DMS114 treated with DMSO at 0.1 percent for 48 hours (cell line): ENCODE measurements around the gene NTSR1.

Experiments
- DNase-seq: peaks from one replicate; lab custom pipeline; 2025; ENCODE audit not compliant: unreplicated experiment; lab: John Stamatoyannopoulos, UW

The NTSR1 gene

GRCh38 chr20:62768234-62768546, 59.6 kb downstream of the NTSR1 start:
- DNase-seq: no peak

DNA sequence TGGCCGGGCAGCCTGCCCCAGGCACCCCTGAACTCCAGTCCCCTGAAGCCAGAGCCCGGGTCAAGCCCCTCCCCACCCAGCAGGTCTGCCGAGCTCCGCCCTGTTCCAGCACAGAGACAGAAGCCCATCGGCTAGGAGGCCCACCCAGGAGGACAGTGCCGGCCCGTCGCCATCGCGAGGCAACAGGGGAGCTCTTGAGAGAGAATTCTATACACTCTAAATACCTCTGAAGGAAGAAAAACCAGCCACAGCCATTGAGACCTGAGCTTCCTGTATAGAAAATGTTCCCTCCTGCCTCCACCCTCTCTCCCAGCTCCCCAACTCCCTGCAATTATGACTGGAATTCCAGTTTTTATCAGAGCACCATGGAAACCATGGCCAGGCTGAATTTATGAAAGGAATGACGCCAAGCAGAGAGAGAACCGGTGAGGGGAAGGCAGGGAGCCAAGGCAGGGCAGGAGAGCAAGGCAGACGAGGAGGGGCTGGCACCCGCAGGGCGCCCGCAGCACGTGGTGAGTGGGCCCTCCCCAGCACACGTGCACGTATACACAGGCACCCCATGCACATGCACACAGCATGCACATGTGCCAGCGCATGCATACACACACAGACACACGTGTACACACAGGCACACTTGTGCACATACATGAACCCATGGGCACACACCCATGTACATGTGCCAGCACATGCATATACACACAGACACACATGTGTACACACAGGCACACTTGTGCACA, 60.1 kb downstream of the NTSR1 start:
- no peak for DNase-seq

DNA sequence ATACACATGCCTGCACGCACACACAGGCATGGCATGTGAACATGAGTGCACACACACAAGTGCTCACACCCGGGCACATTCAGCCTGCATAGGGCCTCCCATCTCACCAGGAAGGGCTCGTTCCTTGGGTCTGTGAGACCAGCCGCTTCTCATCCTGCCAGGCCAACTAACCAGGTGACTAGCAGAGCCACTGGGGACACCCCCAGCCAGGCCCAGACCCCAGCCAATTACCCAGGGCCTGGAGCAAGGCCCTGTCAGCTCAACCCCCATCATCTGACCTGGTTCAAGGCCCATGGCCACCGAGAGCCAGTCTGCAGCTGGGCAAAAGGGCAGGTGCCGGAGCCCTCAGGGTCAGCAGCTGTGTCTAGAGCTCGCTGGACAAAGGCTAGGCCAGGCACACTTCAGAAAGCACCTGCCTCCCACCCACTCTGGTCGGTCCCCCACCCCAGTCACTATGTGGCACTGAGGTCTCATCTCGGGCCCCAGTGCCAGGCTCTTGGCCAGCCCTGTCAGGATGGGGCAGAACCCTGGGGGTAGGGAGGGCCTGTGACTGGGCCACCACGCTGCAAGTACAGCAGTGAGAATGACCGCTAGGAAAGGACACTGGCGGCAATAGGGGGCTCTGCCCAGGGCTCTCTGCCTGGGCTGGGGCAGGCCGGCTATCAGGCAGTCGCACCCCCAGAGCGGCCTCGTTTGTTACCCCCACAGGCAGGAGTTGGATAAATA, 60.9 kb downstream of the NTSR1 start:
- no peak for DNase-seq

- DNase-seq: no peak
These were observed 61.7 kb downstream of the NTSR1 start for GRCh38 chr20:62770111-62770910.

DNA sequence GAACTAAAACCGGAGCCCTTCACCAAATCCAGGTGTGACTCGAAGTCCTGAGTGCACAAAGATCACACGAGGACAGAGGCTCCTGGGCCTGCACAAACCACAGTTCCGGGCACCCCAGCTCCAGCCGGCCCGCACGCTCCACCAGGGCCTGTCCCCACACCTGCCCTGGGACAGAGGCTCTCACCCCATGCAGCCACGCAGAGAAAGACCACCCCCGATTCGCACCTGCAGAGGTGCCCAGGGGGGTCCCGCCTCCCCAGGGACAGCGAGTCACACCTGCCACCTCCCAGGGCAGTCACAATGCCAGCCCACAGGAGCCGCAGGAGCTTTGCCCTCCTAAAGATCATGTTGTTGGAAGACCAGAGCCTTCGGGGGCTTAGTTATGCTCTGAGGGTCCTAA, 62.3 kb downstream of the NTSR1 start:
- DNase-seq: no peak

DNA sequence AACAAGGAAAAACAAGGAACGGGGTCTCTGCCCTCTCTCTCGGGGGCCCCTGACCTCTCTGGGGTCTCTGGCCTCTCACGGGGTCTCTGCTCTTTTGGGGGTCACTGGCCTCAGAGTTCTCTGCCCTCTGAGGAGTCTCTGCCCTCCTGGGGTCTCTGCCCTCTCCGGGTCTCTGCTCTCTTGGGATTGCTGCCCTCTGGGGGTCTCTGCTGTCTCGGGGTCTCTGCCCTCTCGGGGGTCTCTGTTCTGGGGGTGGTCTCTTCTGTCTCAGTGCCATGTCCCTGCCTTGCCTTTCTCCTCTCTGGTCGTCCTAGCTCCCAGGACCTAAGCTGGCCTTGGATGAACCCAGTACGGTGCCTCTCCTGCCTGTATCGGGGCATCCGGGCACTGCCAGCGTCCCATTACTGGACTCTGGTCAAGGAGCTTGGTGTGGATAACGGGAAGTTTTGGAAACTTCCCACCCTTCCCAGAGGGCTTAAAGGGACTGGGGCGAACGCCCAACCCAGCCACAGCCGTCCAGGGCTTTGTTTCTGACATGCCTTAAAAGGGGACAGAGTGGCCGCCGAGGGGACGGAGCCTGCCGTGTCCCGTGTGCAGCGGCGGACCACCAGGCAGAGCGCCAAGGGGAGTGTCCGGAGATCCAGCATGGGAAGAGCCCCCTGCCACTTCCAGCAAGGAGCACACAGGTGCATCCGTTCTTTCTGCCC, 62.9 kb downstream of the NTSR1 start:
- no peak for DNase-seq

- no peak for DNase-seq
These were observed 63.5 kb downstream of the NTSR1 start for GRCh38 chr20:62772103-62772611.

GRCh38 chr20:62772619-62772989, 64.0 kb downstream of the NTSR1 start:
- DNase-seq: no peak

GRCh38 chr20:62772990-62773844, 64.6 kb downstream of the NTSR1 start:
- no peak for DNase-seq

DNA sequence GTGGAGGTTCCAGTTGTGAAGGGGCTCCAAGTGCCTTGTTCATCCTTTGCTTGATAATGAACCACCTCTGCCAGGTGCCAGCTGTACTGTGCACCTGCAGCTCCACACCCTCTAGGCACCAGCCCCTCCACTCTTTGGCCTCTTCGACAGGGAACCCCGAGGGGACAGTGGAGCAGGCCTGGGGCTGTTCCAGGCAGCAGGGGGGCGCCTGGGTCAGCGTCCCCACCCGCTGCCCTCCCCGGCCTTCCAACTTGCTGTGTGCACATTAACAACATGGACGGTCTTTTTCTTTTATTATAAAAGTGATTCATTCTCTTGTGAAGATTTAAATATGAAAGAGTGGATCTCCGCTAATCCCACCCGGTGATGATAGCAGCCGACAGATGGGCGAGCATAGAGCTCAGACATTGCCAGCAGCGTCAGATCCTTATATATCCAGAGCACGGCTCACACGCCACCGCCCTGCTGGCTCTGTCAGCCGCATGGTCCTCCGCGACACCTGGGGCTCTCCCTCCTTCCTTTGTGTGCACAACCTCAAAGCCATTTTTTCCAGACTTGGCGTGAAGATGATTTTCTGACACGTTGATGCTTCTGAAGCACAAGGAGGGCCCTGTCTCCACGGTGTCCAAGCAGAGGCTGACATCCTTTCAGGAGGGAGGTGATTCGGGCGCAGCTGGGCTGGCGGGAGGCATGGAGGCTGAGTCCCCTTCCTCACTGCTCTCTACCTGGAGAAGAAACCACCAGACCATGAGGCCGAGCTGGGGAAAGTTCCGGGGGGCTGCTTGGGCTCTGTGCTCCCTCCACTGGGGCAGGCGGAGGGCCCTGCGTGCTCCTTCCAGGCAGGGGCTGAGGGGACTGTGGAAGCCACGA, 65.4 kb downstream of the NTSR1 start:
- no peak for DNase-seq

GRCh38 chr20:62774762-62775161, 66.1 kb downstream of the NTSR1 start:
- no peak for DNase-seq

DNA sequence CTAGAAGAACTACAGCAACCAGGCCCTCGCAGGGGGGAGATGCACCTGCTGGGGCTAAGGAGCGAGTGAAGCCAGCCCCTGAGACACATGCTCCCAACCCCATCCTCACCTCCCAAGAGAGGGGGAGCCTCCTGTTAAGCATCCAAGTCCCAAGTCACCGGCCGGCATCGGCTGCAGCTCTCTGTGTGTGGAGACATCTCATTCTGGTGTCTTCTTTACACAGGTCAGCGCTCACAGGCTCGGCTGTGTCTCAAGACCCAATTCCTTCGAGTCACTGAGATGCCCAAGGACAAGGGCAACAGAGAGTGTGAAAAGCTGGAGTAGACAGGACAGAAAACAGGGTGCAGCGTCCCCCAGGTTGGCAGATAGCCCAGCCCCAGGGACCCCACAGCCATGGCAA, 66.6 kb downstream of the NTSR1 start:
- DNase-seq: no peak

GRCh38 chr20:62776035-62776691, 67.5 kb downstream of the NTSR1 start:
- no peak for DNase-seq

DNA sequence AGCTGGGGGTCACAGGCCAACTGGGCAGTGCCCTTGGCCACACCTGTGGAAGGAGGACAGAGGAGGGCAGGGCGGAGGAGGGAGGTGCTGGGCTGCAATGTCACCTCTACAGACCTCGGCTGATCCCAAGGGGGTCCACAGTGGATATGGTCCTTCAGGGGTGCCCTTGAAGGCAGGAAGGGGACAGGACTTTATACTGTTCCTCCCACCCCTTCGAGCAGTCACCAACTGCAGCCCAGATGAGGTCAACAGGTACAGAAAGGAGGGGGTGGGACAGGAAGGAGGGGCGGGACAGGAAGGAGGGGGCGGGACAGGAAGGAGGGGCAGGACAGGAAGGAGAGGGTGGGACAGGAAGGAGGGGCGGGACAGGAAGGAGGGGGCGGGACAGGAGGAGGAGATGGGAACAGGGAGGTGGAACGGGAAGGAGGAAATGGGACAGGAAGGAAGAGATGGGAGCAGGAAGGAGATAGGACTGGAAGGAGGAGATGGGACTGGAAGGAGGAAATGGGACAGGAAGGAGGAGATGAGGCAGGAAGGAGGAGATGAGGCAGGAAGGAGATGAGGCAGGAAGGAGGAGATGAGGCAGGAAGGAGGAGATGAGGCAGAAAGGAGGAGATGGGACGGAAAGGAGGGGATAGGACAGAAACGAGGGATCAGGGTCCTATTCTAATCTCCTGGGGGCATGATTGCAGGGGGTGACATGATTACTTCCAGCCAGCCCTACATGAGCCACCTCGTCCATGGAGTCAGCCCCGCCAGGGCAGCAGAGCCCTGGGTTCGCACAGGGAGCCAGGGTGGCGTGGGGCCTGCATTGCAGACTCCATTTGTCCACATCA, 68.3 kb downstream of the NTSR1 start:
- DNase-seq: no peak

GRCh38 chr20:62777528-62777830, 68.8 kb downstream of the NTSR1 start:
- DNase-seq: no peak

GRCh38 chr20:62778058-62778457, 69.4 kb downstream of the NTSR1 start:
- DNase-seq: no peak

DNA sequence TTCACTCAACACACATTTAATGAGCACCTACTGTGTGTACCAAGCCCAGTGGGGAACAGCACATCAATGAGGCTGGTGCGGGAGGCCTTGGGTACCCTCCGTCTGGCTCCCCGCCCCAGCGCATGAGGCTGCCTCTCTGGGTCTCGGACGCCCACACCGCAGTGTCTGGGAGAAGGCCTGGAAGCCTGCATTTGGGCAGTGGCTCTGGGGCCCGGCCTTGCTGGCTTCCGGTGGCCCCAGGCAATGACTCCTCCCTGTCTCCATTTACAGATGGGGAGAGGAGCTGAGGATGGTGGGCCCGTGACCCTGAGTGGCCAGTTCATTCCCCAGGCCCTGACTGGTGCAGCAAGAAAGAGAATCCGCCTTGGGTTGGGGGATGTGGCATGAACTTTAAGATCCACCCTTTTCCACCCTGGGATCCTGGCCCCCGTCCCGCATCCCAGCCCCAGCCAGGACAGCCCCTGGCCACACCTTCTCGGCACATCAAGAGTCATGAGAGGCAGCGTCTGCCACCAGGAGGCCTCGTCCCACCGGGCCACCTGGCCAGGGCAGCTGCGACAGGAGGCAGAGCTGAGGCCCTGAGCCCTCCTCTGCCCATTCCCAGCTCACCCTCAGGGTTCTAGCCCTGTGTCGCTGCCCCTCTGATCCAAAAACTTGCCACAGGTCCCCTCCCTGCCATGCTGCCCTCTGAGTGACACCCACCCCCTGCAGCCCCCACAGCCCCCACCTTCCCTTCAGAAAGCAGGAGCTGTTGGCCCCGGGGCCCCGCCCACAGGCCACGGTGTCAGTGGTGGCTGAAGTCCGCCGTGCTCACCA, 70.2 kb downstream of the NTSR1 start:
- no peak for DNase-seq

- no peak for DNase-seq
These were observed 70.7 kb downstream of the NTSR1 start for GRCh38 chr20:62779417-62779685.
